T47D (cell line): ENCODE measurements around the gene TBX15.

Source experiments
- DNase-seq, 2 experiments: peaks; one replicate each; pipeline versions ENCODE4 v3.0.0 to v3.0.0-alpha.2; 2011 to 2012; ENCODE audit warnings: low read depth in 1 of 2, low spot score in 1 of 2
- JUND ChIP-seq: IDR thresholded peaks from 2 replicates; pipeline ENCODE4 v1.6.1; 2012; ENCODE audit warnings: low read depth
- in situ Hi-C: cut with HindIII; loops from 2 replicates; pipeline ENCODE4 v1.10.0; 2016; ENCODE audit warnings: low sequenced_read_pairs, low pct_unique_long_range_greater_than_20kb

The TBX15 gene

GRCh38 chr1:118940957-118941356 is 47.2 kb downstream of the TBX15 start:
- no peak for DNase-seq
- in situ Hi-C loops = no loop called here
- no peak for TF ChIP-seq JUND

- in situ Hi-C loops = no loop called here
- TF ChIP-seq JUND = no peak
- DNase-seq = no peak
Observed at GRCh38 chr1:118937413-118938072, 50.6 kb downstream of the TBX15 start.

GRCh38 chr1:118934706-118935105 is 53.4 kb downstream of the TBX15 start:
- no peak for DNase-seq
- no peak for TF ChIP-seq JUND
- in situ Hi-C loops = no loop called here

GRCh38 chr1:118933051-118933781 is 54.9 kb downstream of the TBX15 start:
- in situ Hi-C loops = no loop called here
- no peak for TF ChIP-seq JUND
- no peak for DNase-seq

GRCh38 chr1:118931876-118932275 is 56.3 kb downstream of the TBX15 start:
- in situ Hi-C loops = no loop called here
- DNase-seq = no peak
- TF ChIP-seq JUND = no peak

GRCh38 chr1:118928739-118929554 is 59.2 kb downstream of the TBX15 start:
- TF ChIP-seq JUND = no peak
- peak; percentile 1 to 65 for DNase-seq
- in situ Hi-C loops = no loop called here

GRCh38 chr1:118927427-118928187 is 60.5 kb downstream of the TBX15 start:
- in situ Hi-C loops = no loop called here
- no peak for DNase-seq
- TF ChIP-seq JUND = no peak

- no peak for DNase-seq
- in situ Hi-C loops = no loop called here
- TF ChIP-seq JUND = no peak
Observed at GRCh38 chr1:118926261-118926660, 61.9 kb downstream of the TBX15 start.

- TF ChIP-seq JUND = no peak
- in situ Hi-C loops = no loop called here
Observed at GRCh38 chr1:118925651-118926050, 62.5 kb downstream of the TBX15 start.

GRCh38 chr1:118923319-118923718 is 64.8 kb downstream of the TBX15 start:
- DNase-seq = no peak
- in situ Hi-C loops = no loop called here
- no peak for TF ChIP-seq JUND

More at GRCh38 chr1:118925651-118926050, 62.5 kb downstream of the TBX15 start:
- no peak for DNase-seq

- DNase-seq = no peak
- in situ Hi-C loops = no loop called here
- TF ChIP-seq JUND = no peak
Observed at GRCh38 chr1:118921994-118922393, 66.1 kb downstream of the TBX15 start.

GRCh38 chr1:118920124-118920717 is 67.9 kb downstream of the TBX15 start:
- no peak for TF ChIP-seq JUND
- in situ Hi-C loops = no loop called here
- DNase-seq = no peak
